ENCODE measurements around the gene LRRTM3.

Gene LRRTM3

GRCh38 chr10:67043041-67043440, 117.2 kb downstream of the LRRTM3 start:
- ChIA-PET CTCF (interaction anchor here (0.6 kb wide), 1 partner anchor 467 kb away, joined by 4 read pairs; no protein-coding TSS in a partner anchor), POLR2A (no interaction called here)
- no peak overlapping the region for H3K4me3 ChIP-seq (ENCODE audit: low read depth, low read length)
- TF ChIP-seq ZNF560 (tag by site-specific recombination; IDR thresholded peaks at IDR 0.05; ENCODE audit: borderline replicate concordance) (no peak), ZBTB49 (tag by site-specific recombination; IDR thresholded peaks at IDR 0.05; ENCODE audit: low read depth) (no peak), KLF1 (tag by site-specific recombination; IDR thresholded peaks at IDR 0.05) (no peak), PRDM1 (tag by site-specific recombination; IDR thresholded peaks at IDR 0.05) (no peak), ZBTB10 (tag by site-specific recombination; IDR thresholded peaks at IDR 0.05) (no peak), ZNF214 (tag by site-specific recombination; IDR thresholded peaks at IDR 0.05; ENCODE audit: borderline replicate concordance) (no peak), PRDM2 (tag by site-specific recombination; IDR thresholded peaks at IDR 0.05; ENCODE audit: borderline replicate concordance) (no peak), ZNF292 (tag by site-specific recombination; IDR thresholded peaks at IDR 0.05; ENCODE audit: borderline replicate concordance, low read depth) (no peak), EGR2 (tag by site-specific recombination; IDR thresholded peaks at IDR 0.05; ENCODE audit: low read depth) (no peak), ZNF362 (tag by site-specific recombination; IDR thresholded peaks at IDR 0.05) (no peak), ZNF692 (tag by site-specific recombination; IDR thresholded peaks at IDR 0.05) (no peak), REST (tag by site-specific recombination; IDR thresholded peaks at IDR 0.05) (no peak), ZNF121 (tag by site-specific recombination; IDR thresholded peaks at IDR 0.05) (no peak)
- no peaks in the 10 kb centered on the region for H3K9me3 ChIP-seq (ENCODE audit: control insufficient read depth, insufficient read depth, low read depth, low read length)
- no peak overlapping the region for H3K27ac ChIP-seq (ENCODE audit: extremely low read depth, low read depth, low read length)
- H3K36me3 ChIP-seq (ENCODE audit: control insufficient read depth in 2 of 2, insufficient read depth in 1 of 2, low read length in 2 of 2) = no peaks in the 10 kb centered on the region
- peaks cover 4% of the 10 kb centered on the region; the same call in 1 of the 2 replicates for H3K4me1 ChIP-seq (ENCODE audit: control insufficient read depth, insufficient read depth, low read length)

Data from HEK293 (cell line).